Mesothelial cell of epicardium (in vitro differentiated cells): Measurements from ENCODE around the gene MIB1. TPM values are rescaled to one million over a fixed set of nuclear protein-coding genes. Genes with fewer than 3 reads are reported as not detected.

ENCODE experiments used
- DNase-seq, 2 experiments: peaks; one replicate each; pipeline ENCODE4 v3.0.0; 2021; ENCODE audit warnings: low spot score in 2 of 2; ENCODE audit not compliant: unreplicated experiment in 2 of 2
- H3K27ac Mint-ChIP-seq: 2 replicates; pipeline ENCODE4 v1.8.0; 2021; ENCODE audit warnings: mixed read lengths
- H3K27me3 Mint-ChIP-seq: 2 replicates; pipeline ENCODE4 v1.8.0; 2021; ENCODE audit warnings: low read depth, mixed read lengths
- H3K36me3 Mint-ChIP-seq: 2 replicates; pipeline ENCODE4 v1.8.0; 2021; ENCODE audit warnings: mixed read lengths
- H3K4me1 Mint-ChIP-seq: 2 replicates; pipeline ENCODE4 v1.8.0; 2021; ENCODE audit warnings: mixed read lengths
- H3K4me3 Mint-ChIP-seq: 2 replicates; pipeline ENCODE4 v1.8.0; 2021; ENCODE audit warnings: mild to moderate bottlenecking, moderate library complexity, mixed read lengths
- H3K9me3 Mint-ChIP-seq: 2 replicates; pipeline ENCODE4 v1.8.0; 2021; ENCODE audit warnings: mixed read lengths
- CTCF ChIP-seq: fragments of 200-600 bp; sonication (generic); IDR thresholded peaks from one replicate; pipeline ENCODE4 v1.5.0; 2021; ENCODE audit warnings: antibody characterized with exemption; ENCODE audit not compliant: unreplicated experiment
- total RNA-seq: library from RNA; stranded (reverse); gene quantifications from 3 replicates; pipeline ENCODE4 v1.2.1, GENCODE V29; 2021

Gene MIB1
- total RNA-seq, 1 donor from 2014 or later, result 81.9 TPM

- peak overlapping the region; percentile 79 for H3K27ac Mint-ChIP-seq
- no peak for DNase-seq
- H3K36me3 Mint-ChIP-seq, result peaks cover 11% of the 10 kb centered on the region
- peak overlapping the region; percentile 30 for H3K4me3 Mint-ChIP-seq
- H3K9me3 Mint-ChIP-seq, result no peaks in the 10 kb centered on the region
- TF ChIP-seq CTCF, result no peak
- H3K4me1 Mint-ChIP-seq, result peaks cover 11% of the 10 kb centered on the region
- H3K27me3 Mint-ChIP-seq, result no peaks in the 10 kb centered on the region
Observed at GRCh38 chr18:21831413-21831831, 90.8 kb downstream of the MIB1 start.

- Mint-ChIP-seq H3K4me1 (peaks cover 11% of the 10 kb centered on the region), H3K27me3 (no peaks in the 10 kb centered on the region), H3K27ac (peak overlapping the region; percentile 20), H3K36me3 (peaks cover 14% of the 10 kb centered on the region), H3K9me3 (no peaks in the 10 kb centered on the region), H3K4me3 (no peak overlapping the region)
- no peak for TF ChIP-seq CTCF
- DNase-seq, result no peak
Observed at GRCh38 chr18:21833604-21834298, 93.2 kb downstream of the MIB1 start.

GRCh38 chr18:21834299-21834660, 93.7 kb downstream of the MIB1 start:
- H3K27me3 Mint-ChIP-seq, result no peaks in the 10 kb centered on the region
- H3K27ac Mint-ChIP-seq, result peak overlapping the region; percentile 20
- TF ChIP-seq CTCF, result no peak
- peaks cover 11% of the 10 kb centered on the region for H3K4me1 Mint-ChIP-seq
- no peaks in the 10 kb centered on the region for H3K9me3 Mint-ChIP-seq
- no peak overlapping the region for H3K4me3 Mint-ChIP-seq
- peaks cover 15% of the 10 kb centered on the region for H3K36me3 Mint-ChIP-seq
- DNase-seq, result no peak

- no peak for DNase-seq
- Mint-ChIP-seq H3K27me3 (no peaks in the 10 kb centered on the region), H3K4me3 (no peak overlapping the region), H3K27ac (no peak overlapping the region), H3K4me1 (no peaks in the 10 kb centered on the region), H3K36me3 (peaks cover 33% of the 10 kb centered on the region), H3K9me3 (no peaks in the 10 kb centered on the region)
- no peak for TF ChIP-seq CTCF
Observed at GRCh38 chr18:21841570-21841969, 101.0 kb downstream of the MIB1 start.

GRCh38 chr18:21843341-21843740, 102.7 kb downstream of the MIB1 start:
- Mint-ChIP-seq H3K4me1 (no peaks in the 10 kb centered on the region), H3K9me3 (no peaks in the 10 kb centered on the region), H3K27ac (no peak overlapping the region), H3K4me3 (no peak overlapping the region), H3K36me3 (peaks cover 41% of the 10 kb centered on the region), H3K27me3 (no peaks in the 10 kb centered on the region)
- TF ChIP-seq CTCF, result no peak
- no peak for DNase-seq
